Raji (cell line): ENCODE data around the gene KRTAP12-3.
"Not testable (repeated sequence)": the region's sequence is repeated elsewhere in the genome, so short reads cannot be mapped to it uniquely, and the experiment has no call there.

Experiments
- POLR2A ChIP-seq: IDR thresholded peaks from 2 replicates; pipeline ENCODE4 v1.6.1; 2011; ENCODE audit warnings: low read depth, low read length, control low read depth; ENCODE audit not compliant: insufficient read depth

The KRTAP12-3 gene

DNA sequence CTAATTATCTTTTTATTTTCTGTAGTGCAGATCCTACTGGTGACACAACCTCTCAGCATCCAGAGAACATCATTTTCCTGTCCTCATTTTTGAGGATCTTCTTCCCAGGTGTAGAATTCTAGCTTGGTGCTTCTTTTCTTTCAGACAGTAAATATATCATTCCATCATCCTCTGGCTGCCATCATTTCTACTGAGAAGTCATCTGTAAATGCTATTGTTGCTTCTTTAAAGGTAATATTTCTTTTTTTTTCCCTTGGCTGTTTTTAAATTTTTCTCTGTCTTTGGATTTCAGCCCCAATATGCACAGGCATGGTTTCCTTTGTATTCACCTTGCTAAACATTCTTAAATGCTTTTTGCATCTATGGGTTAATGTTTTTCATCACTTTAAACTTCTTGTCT, 34.2 kb upstream of the KRTAP12-3 start:
- TF ChIP-seq POLR2A: no peak

DNA sequence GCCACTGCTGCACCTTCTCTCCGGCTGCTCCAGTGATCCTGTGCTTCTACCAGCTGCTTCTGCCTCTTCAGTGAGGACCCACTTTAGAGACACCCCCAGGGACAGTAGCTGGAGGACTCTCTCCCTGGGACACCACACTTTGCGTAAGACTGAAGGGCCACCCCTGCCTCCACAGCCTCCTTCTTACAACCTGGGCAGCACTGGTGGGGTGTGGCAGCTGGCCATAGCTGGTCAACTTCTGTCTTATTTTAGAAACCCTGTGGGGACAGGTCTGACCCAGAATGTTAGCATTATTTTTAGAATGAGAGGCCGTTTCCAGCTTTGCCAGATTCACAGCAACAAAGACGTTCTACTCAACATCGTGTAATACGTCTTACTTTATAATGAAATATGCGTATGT, 32.0 kb upstream of the KRTAP12-3 start:
- TF ChIP-seq POLR2A: no peak

DNA sequence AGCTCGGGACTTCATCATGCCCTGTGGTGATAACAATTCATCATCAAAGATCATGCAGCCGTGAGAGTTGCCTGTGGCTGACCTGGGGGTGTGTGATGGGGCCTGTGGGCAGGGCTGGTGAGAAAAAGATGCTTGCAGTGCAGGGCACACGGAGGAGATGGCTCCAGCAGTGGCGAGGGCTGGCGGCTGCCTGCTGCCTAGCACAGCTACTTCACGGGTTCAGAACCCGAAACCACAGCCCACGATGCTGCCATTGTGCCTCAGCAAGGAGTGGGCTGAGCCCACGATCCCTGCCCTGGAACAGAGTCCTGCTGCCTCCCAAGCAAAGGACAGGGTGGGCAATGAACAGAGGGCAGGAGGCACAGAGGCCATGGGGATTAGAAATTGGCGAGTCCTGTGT, 31.5 kb upstream of the KRTAP12-3 start:
- no peak for TF ChIP-seq POLR2A

DNA sequence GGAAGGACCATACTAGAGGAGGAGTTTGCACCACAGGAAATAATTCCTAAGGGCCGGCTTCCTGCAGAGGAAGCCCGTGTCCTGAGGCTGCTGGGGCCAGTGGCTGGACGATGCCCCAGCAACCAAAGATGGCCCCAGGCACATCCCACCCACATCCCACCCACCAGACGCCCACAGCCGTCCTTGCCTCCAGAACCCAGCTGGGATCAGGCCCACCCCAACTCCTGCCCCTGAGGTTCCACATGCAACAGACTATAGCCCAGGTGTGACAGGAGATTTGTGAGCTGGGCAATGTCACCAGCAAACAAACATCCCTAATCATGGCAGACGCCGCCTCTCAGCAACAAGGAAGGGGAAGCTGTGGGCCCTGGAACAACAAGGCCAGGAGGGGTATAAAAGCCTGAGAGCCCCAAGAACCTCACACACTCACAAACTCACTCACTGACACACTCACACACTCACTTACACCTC, 31.0 kb upstream of the KRTAP12-3 start, which contains the start of gene KRTAP10-9:
TSS of gene KRTAP10-9 (plus strand) at position 421 of the 471 bp plus-strand sequence. CDS start 79 bp downstream, outside the sequence.
- TF ChIP-seq POLR2A: no peak

DNA sequence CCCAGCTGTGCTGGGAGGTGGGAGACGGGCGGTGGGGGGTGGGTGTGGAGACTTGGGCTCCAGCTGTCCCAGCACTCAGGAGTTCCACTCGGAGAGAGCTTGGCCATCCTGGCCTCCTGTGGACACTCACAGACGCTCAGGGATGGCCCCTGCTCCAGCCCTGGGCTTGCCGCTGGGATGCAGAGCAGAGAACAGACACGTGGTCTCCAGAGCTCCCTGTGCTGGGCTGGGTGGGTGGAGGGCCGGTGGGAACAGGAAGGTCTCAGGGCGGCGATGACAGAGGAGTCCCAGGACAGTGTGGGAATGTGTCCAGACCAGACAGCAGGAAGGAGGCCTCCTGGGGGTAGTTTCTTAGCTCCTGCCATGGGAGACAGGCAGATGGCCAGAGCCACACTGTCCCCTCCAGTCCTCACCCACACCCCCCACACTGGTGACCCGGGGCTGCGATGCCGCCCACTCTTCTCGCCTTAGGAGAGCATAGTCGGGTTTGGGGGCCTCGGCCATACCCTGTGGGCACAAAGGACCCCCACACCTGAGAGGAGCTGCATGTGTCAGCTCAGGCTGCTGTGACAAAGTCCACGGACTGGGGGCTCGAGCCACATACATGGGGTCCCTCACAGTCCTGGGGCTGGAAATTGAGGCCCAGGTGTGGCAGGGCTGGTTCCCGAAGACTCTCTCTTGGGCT, 28.9 kb upstream of the KRTAP12-3 start:
- no peak for TF ChIP-seq POLR2A

DNA sequence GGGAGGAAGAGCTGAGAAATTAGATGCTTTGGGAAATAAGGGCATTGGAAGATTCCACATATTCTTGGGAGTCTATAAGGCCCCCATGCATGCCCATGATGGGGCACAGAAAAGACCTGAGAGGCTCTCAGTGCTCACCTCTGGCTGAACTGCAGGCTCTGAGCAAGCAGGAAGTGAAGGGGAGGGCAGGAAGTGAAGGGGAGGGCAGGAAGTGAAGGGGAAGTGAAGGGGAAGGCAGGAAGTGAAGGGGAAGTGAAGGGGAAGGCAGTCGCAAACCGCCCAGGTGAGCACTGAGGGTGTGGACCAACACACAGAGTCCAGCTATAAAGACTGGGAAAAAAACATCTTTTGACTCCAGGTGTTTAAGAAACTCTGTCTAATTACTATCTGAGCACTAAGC, 27.3 kb upstream of the KRTAP12-3 start:
- TF ChIP-seq POLR2A: no peak

DNA sequence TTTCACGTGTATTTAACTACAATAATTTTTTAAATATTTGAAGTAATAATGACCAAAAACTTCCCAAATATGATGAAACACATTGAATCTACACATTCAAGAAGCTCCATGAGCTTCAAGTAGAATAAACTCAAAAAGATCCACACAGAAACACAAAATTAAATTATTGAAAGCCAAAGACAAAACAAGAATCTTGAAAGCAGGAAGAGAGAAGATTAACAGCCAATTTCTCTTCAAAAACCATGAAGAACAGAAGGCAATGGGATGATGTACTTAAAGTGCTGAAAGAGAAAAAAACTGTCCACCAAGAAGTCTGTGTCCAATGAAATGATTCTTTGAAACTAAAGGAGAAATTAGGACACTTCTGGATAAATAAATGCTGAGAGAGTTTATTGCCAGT, 25.7 kb upstream of the KRTAP12-3 start:
- no peak for TF ChIP-seq POLR2A

DNA sequence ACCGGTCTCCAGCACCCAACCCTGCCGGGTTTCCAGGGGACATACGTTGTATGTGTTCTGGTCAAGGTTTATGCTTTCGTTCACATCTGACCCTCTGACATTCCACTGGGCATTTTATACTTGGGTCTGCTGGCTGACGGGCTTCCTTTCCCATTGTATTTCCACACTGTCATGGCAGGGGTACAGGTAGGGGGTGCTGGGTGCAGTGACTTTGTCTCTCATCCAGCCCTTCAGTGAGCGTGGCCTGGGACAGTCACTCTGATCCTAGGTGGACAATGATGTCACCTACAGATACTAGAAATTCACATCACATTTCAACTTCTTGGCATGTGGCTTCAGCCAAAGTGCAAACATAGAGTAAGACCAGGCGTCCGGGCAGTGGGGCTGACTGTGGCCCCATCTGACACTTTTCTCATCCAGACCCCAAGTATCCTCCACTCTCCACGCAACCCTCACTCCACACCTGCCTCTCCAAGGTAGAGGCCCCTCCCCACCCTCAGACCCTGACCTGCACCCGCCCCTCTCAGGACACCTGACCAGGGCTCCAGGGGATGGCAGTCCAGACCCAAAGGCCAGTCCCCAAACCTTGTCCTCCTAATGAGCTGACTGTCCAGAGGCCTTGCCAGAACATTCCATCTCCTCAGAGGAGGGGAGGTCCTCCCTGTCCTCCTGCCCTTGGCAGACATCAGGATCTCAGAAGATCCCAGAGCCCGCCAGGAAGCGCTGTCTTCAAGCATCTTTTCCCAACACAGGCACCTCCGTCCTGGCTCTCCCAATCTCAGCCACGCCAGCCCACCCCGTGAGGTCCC, 21.3 kb upstream of the KRTAP12-3 start:
- no peak for TF ChIP-seq POLR2A

DNA sequence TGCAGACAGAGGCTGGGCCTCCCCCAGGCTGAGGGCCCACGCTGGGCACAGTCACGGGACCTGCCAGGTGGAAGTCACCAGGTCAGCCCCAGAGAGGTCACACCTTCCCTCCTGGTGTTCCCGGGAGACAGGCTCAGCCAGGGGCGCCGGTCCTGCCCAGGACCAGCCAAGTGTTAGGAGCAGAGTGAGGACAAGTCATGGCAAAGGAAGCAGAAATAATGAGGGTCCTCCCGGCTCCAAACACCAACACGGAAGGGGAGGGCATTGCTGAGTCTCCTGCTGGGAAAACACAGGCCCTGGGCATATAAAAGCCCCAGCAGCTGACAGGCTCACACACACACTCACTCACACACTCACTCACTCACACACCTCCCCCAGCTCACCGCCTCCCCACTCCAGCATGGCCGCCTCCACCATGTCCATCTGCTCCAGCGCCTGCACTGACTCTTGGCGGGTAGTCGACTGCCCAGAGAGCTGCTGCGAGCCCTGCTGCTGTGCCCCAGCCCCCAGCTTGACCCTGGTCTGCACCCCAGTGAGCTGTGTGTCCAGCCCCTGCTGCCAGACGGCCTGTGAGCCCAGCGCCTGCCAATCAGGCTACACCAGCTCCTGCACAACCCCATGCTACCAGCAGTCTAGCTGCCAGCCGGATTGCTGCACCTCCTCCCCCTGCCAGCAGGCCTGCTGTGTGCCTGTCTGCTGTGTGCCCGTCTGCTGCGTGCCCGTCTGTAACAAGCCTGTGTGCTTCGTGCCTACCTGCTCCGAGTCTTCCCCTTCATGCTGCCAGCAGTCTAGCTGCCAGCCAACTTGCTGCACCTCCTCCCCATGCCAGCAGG, 20.5 kb upstream of the KRTAP12-3 start, which contains the start of gene KRTAP10-10:
TSS of gene KRTAP10-10 (plus strand) at position 339 of the 833 bp plus-strand sequence. CDS start at position 401, 62 bp downstream.
- no peak for TF ChIP-seq POLR2A

DNA sequence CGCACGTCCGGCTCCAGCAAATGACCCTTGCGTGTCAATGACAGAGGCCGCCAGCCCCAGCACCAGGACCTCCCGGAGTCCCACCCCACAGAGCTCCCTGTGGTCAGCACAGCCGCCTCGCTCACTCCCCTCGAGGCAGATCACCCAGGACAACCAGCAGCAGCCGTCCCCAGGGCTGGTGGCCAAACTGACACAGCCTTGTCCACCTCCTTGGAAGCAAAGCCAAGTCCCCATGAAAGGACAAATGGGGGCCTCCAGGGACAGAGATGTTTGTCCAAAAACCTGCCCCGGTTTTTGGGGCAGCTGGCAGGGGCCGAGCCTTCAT, 18.4 kb upstream of the KRTAP12-3 start:
- TF ChIP-seq POLR2A: no peak

DNA sequence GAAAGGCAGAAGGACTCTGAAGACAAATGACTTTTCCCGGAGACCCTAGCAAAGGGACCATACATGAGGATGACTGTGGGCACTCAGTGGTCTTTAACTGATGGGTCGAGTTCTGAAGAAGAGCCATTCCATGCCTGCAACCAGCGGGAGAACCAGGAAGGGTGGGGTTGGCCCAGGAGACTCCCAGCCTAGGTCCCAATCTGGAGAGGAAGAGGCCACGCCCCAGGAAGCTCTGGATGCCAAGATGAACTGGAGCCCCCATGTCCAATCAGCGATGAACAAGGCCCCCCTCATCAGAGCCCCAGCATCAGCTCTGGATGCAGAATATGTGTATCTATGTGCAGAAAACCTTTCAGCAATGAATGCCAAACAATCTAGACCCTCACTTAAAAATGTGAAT, 17.0 kb upstream of the KRTAP12-3 start:
- no peak for TF ChIP-seq POLR2A

DNA sequence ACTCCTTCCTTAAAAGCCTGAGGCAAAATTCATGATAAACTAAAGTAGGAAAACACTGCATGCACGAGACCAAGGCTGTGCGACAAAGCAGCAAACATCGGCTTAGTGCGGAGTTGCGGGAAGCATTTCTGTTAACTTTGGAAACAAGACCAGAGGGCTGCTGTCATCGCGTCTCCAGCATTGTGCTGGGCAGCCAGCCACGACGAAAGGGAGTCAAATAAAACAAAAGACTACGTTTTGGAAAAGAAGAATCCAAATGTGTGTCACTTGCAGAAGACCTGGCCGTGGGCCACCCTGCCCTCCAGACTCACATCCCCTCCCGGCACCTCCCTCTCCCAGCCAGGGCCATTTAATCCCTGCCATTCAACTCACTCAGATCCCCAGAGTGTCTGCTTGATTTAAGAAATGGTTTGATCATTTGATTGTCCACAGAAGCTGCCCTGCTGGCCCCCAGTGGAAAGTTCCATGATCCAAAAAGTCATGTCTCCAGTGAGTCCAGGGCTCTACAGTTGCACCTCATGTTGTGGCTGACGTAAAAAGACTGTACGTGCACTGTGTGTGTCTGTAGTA, 13.9 kb upstream of the KRTAP12-3 start:
- no peak for TF ChIP-seq POLR2A

DNA sequence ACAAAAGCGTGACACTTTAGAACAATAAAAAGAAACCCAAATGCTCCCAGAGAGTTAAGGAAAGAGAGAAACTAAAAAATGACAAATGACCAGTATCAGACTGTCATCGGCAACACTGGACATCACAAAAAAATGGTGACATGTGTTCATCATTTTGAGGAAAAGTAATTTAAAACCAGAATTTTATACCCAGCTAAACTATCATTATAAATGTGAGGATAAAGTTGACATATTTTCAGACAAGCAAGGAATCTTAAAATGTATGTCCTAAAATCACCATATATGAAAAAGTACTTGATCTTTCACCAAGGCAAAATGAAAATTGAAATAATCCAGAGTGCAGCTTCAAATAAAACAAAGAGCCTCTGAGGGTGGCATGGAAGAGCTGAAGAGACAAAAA, 12.9 kb upstream of the KRTAP12-3 start:
- no peak for TF ChIP-seq POLR2A

DNA sequence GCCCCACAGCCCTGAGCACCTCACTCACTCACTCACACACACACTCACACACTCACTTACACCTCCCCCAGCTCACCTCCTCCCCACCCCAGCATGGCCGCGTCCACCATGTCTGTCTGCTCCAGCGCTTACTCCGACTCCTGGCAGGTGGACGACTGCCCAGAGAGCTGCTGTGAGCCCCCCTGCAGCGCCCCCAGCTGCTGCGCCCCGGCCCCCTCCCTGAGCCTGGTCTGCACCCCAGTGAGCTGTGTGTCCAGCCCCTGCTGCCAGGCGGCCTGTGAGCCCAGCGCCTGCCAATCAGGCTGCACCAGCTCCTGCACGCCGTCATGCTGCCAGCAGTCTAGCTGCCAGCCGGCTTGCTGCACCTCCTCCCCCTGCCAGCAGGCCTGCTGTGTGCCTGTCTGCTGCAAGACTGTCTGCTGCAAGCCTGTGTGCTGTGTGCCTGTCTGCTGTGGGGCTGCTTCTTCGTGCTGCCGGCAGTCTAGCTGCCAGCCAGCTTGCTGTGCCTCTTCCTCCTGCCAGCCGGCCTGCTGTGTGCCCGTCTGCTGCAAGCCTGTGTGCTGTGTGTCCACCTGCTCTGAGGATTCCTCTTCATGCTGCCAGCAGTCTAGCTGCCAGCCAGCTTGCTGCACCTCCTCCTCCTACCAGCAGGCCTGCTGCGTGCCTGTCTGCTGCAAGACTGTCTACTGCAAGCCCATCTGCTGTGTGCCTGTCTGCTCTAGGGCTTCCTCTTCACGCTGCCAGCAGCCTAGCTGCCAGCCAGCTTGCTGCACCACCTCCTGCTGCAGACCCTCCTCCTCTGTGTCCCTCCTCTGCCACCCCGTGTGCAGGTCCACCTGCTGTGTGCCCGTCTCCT, 11.1 kb upstream of the KRTAP12-3 start, which contains the start of gene KRTAP10-11:
TSS of gene KRTAP10-11 (plus strand) at position 49 of the 856 bp plus-strand sequence. CDS start at position 94, 45 bp downstream.
- TF ChIP-seq POLR2A: not testable (repeated sequence)
